ENCODE results near the gene KDR.

Gene KDR

DNA sequence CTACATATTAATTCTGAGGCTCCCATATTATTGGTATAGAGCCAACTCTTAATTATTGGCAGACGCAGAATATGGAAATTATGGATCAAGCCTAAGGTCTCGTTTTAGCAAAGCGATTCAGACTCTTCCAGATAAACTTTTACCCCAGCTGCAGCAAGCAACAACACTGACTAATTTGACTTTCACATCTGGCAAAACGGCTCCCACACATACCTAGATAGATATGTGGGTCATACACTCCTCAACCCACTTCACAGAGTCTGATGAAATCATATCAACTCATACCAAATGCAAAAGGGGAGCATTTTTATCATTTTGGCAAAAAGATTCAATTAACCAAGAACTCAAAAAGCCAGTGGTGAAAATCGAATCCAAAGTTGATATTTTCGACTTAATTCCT lies 36.3 kb upstream of the KDR start:
- TF ChIP-seq CTCF (conservative IDR thresholded peaks at IDR 0.05; ENCODE audit: control insufficient read depth, insufficient read depth, low read depth, low read length): no peak
- no peak overlapping the region for H3K4me3 ChIP-seq (ENCODE audit: control insufficient read depth, low read depth, low read length)
- peak; percentile 25 for DNase-seq (ENCODE audit: low read depth)

GRCh38 chr4:55159851-55160250 lies 34.5 kb upstream of the KDR start:
- no peak for TF ChIP-seq CTCF (conservative IDR thresholded peaks at IDR 0.05; ENCODE audit: control insufficient read depth, insufficient read depth, low read depth, low read length)

GRCh38 chr4:55158957-55159356 lies 33.6 kb upstream of the KDR start:
- DNase-seq (ENCODE audit: low read depth): no peak
- H3K4me3 ChIP-seq (ENCODE audit: control insufficient read depth, low read depth, low read length): no peak overlapping the region
- peak; percentile 23 for TF ChIP-seq CTCF (conservative IDR thresholded peaks at IDR 0.05; ENCODE audit: control insufficient read depth, insufficient read depth, low read depth, low read length)

More at GRCh38 chr4:55159851-55160250, 34.5 kb upstream of the KDR start:
- H3K4me3 ChIP-seq (ENCODE audit: control insufficient read depth, low read depth, low read length): no peak overlapping the region
- peak; percentile 49 for DNase-seq (ENCODE audit: low read depth)

GRCh38 chr4:55157559-55158277 lies 32.3 kb upstream of the KDR start:
- no peak for DNase-seq (ENCODE audit: low read depth)
- H3K4me3 ChIP-seq (ENCODE audit: control insufficient read depth, low read depth, low read length): peak overlapping the region; percentile 30
- TF ChIP-seq CTCF (conservative IDR thresholded peaks at IDR 0.05; ENCODE audit: control insufficient read depth, insufficient read depth, low read depth, low read length): no peak

- TF ChIP-seq CTCF (conservative IDR thresholded peaks at IDR 0.05; ENCODE audit: control insufficient read depth, insufficient read depth, low read depth, low read length): no peak
- no peak overlapping the region for H3K4me3 ChIP-seq (ENCODE audit: control insufficient read depth, low read depth, low read length)
- DNase-seq (ENCODE audit: low read depth): no peak
Observed at GRCh38 chr4:55154933-55155332, 29.5 kb upstream of the KDR start.

GRCh38 chr4:55154290-55154880 lies 29.0 kb upstream of the KDR start:
- no peak for DNase-seq (ENCODE audit: low read depth)

More at GRCh38 chr4:55154290-55154880, 29.0 kb upstream of the KDR start:
- TF ChIP-seq CTCF (conservative IDR thresholded peaks at IDR 0.05; ENCODE audit: control insufficient read depth, insufficient read depth, low read depth, low read length): no peak
- no peak overlapping the region for H3K4me3 ChIP-seq (ENCODE audit: control insufficient read depth, low read depth, low read length)

Measured in fibroblast of mammary gland (primary cell).